Measurements from ENCODE around the gene ZNF771.
A peak's percentile ranks its signal among the peaks of the same experiment; 100 is the strongest.

Gene ZNF771

GRCh38 chr16:30444231-30445148 is 37.1 kb downstream of the ZNF771 start:
- Histone ChIP-seq H3K4me2 (peak overlapping the region; percentile 87), H3K4me3 (IDR thresholded peaks at IDR 0.05; ENCODE audit: insufficient read depth, low read depth, low read length) (peak overlapping the region; percentile 14), H3K27ac (no peak overlapping the region; the same call in 1 of the 2 replicates), H3K36me3 (ENCODE audit: insufficient read depth) (no peaks in the 10 kb centered on the region), H3K9ac (peak overlapping the region; percentile 80; the same call in 1 of the 2 replicates), H4K20me1 (ENCODE audit: insufficient read depth) (no peaks in the 10 kb centered on the region), H3K4me1 (ENCODE audit: low read depth, poor library complexity, severe bottlenecking) (peaks cover 16% of the 10 kb centered on the region), H2AFZ (ENCODE audit: low read depth) (peak overlapping the region; percentile 92; the same call in 1 of the 2 replicates), H3K27me3 (ENCODE audit: insufficient read depth, low read depth) (no peaks in the 10 kb centered on the region), H3K79me2 (ENCODE audit: insufficient read depth, low read depth) (peaks cover 18% of the 10 kb centered on the region)
- no peak for TF ChIP-seq CTCF (conservative IDR thresholded peaks at IDR 0.05; ENCODE audit: low read depth, low read length)

GRCh38 chr16:30445149-30445407 is 37.7 kb downstream of the ZNF771 start:
- Histone ChIP-seq H3K4me1 (ENCODE audit: low read depth, poor library complexity, severe bottlenecking) (peaks cover 16% of the 10 kb centered on the region), H3K27me3 (ENCODE audit: insufficient read depth, low read depth) (no peaks in the 10 kb centered on the region), H3K4me2 (peak overlapping the region; percentile 87), H4K20me1 (ENCODE audit: insufficient read depth) (no peaks in the 10 kb centered on the region), H3K36me3 (ENCODE audit: insufficient read depth) (no peaks in the 10 kb centered on the region), H3K79me2 (ENCODE audit: insufficient read depth, low read depth) (peaks cover 18% of the 10 kb centered on the region), H3K4me3 (IDR thresholded peaks at IDR 0.05; ENCODE audit: insufficient read depth, low read depth, low read length) (peak overlapping the region; percentile 14), H2AFZ (ENCODE audit: low read depth) (peak overlapping the region; percentile 92), H3K9ac (peak overlapping the region; percentile 80), H3K27ac (peak overlapping the region; percentile 77)
- no peak for TF ChIP-seq CTCF (conservative IDR thresholded peaks at IDR 0.05; ENCODE audit: low read depth, low read length)

- Histone ChIP-seq H4K20me1 (ENCODE audit: insufficient read depth) (no peaks in the 10 kb centered on the region), H2AFZ (ENCODE audit: low read depth) (peak within 1 kb of the TSS; percentile 92), H3K4me3 (IDR thresholded peaks at IDR 0.05; ENCODE audit: insufficient read depth, low read depth, low read length) (peak within 1 kb of the TSS; percentile 14), H3K36me3 (ENCODE audit: insufficient read depth) (no peaks in the 10 kb centered on the region), H3K9ac (peak within 1 kb of the TSS; percentile 80), H3K4me1 (ENCODE audit: low read depth, poor library complexity, severe bottlenecking) (peaks cover 16% of the 10 kb centered on the region), H3K79me2 (ENCODE audit: insufficient read depth, low read depth) (peaks cover 18% of the 10 kb centered on the region), H3K27ac (peak within 1 kb of the TSS; percentile 77), H3K4me2 (peak within 1 kb of the TSS; percentile 87), H3K27me3 (ENCODE audit: insufficient read depth, low read depth) (no peaks in the 10 kb centered on the region)
- TF ChIP-seq CTCF (conservative IDR thresholded peaks at IDR 0.05; ENCODE audit: low read depth, low read length) = peak; percentile 54
Measured at GRCh38 chr16:30445408-30446202, 38.2 kb downstream of the ZNF771 start, which contains the start of gene SEPHS2. Gene SEPHS2 (minus strand): TSS chr16:30445874. CDS start chr16:30445727, 147 bp downstream.

- H4K20me1 ChIP-seq (ENCODE audit: insufficient read depth) = no peaks in the 10 kb centered on the region
- H3K9ac ChIP-seq = peak overlapping the region; percentile 80; the same call in 1 of the 2 replicates
- peak overlapping the region; percentile 92 for H2AFZ ChIP-seq (ENCODE audit: low read depth)
- peaks cover 16% of the 10 kb centered on the region for H3K4me1 ChIP-seq (ENCODE audit: low read depth, poor library complexity, severe bottlenecking)
- no peaks in the 10 kb centered on the region for H3K27me3 ChIP-seq (ENCODE audit: insufficient read depth, low read depth)
- H3K36me3 ChIP-seq (ENCODE audit: insufficient read depth) = no peaks in the 10 kb centered on the region
- H3K79me2 ChIP-seq (ENCODE audit: insufficient read depth, low read depth) = peaks cover 18% of the 10 kb centered on the region
- peak overlapping the region; percentile 87 for H3K4me2 ChIP-seq
- no peak for TF ChIP-seq CTCF (conservative IDR thresholded peaks at IDR 0.05; ENCODE audit: low read depth, low read length)
- H3K27ac ChIP-seq = peak overlapping the region; percentile 77; the same call in 1 of the 2 replicates
- no peak overlapping the region for H3K4me3 ChIP-seq (IDR thresholded peaks at IDR 0.05; ENCODE audit: insufficient read depth, low read depth, low read length)
Measured at GRCh38 chr16:30446203-30446595, 38.8 kb downstream of the ZNF771 start.

Data from KMS-11 (cell line).